NCI-H2227 (cell line): Measurements from ENCODE around the gene CLCN4.

Source experiments
- DNase-seq: peaks from one replicate; lab custom pipeline; 2025; ENCODE audit not compliant: unreplicated experiment; lab: John Stamatoyannopoulos, UW

Gene CLCN4

GRCh38 chrX:10166248-10166716 lies 9.5 kb downstream of the CLCN4 start:
- no peak for DNase-seq

GRCh38 chrX:10166731-10167151 lies 10.0 kb downstream of the CLCN4 start:
- no peak for DNase-seq

GRCh38 chrX:10167573-10167972 lies 10.8 kb downstream of the CLCN4 start:
- no peak for DNase-seq

- DNase-seq, result no peak
Observed at GRCh38 chrX:10168226-10168625, 11.5 kb downstream of the CLCN4 start.

GRCh38 chrX:10169175-10169574 lies 12.4 kb downstream of the CLCN4 start:
- DNase-seq, result no peak

GRCh38 chrX:10171249-10171648 lies 14.5 kb downstream of the CLCN4 start:
- DNase-seq, result no peak

GRCh38 chrX:10172877-10173276 lies 16.1 kb downstream of the CLCN4 start:
- DNase-seq, result no peak

GRCh38 chrX:10173331-10173900 lies 16.6 kb downstream of the CLCN4 start:
- DNase-seq, result no peak

GRCh38 chrX:10174051-10174450 lies 17.3 kb downstream of the CLCN4 start:
- no peak for DNase-seq

- DNase-seq, result no peak
Observed at GRCh38 chrX:10174810-10175209, 18.0 kb downstream of the CLCN4 start.

- no peak for DNase-seq
Observed at GRCh38 chrX:10175319-10175871, 18.6 kb downstream of the CLCN4 start.

GRCh38 chrX:10176121-10177003 lies 19.6 kb downstream of the CLCN4 start:
- DNase-seq, result no peak

- DNase-seq, result no peak
Observed at GRCh38 chrX:10177004-10177396, 20.2 kb downstream of the CLCN4 start.

GRCh38 chrX:10177601-10178000 lies 20.8 kb downstream of the CLCN4 start:
- no peak for DNase-seq

- DNase-seq, result no peak
Observed at GRCh38 chrX:10178866-10179463, 22.2 kb downstream of the CLCN4 start.

- DNase-seq, result no peak
Observed at GRCh38 chrX:10183760-10184159, 27.0 kb downstream of the CLCN4 start.

GRCh38 chrX:10184411-10184810 lies 27.6 kb downstream of the CLCN4 start:
- no peak for DNase-seq

GRCh38 chrX:10186355-10186754 lies 29.6 kb downstream of the CLCN4 start:
- no peak for DNase-seq

GRCh38 chrX:10187421-10187820 lies 30.6 kb downstream of the CLCN4 start:
- DNase-seq, result no peak

- peak; percentile 90 for DNase-seq
Observed at GRCh38 chrX:10189317-10190268, 32.8 kb downstream of the CLCN4 start.

- DNase-seq, result peak; percentile 87
Observed at GRCh38 chrX:10190367-10190766, 33.6 kb downstream of the CLCN4 start.
